CD4-positive, alpha-beta T cell treated with Interleukin-17A for 4 hours (primary cell): ENCODE data around the gene GRID1.

ENCODE experiments used
- DNase-seq: peaks from one replicate; pipeline ENCODE4 v3.0.0-alpha.2; 2020; ENCODE audit warnings: mixed read lengths

The GRID1 gene

GRCh38 chr10:86205306-86206239, 161.0 kb downstream of the GRID1 start:
- no peak for DNase-seq

GRCh38 chr10:86204421-86205305, 161.9 kb downstream of the GRID1 start:
- DNase-seq: no peak

DNA sequence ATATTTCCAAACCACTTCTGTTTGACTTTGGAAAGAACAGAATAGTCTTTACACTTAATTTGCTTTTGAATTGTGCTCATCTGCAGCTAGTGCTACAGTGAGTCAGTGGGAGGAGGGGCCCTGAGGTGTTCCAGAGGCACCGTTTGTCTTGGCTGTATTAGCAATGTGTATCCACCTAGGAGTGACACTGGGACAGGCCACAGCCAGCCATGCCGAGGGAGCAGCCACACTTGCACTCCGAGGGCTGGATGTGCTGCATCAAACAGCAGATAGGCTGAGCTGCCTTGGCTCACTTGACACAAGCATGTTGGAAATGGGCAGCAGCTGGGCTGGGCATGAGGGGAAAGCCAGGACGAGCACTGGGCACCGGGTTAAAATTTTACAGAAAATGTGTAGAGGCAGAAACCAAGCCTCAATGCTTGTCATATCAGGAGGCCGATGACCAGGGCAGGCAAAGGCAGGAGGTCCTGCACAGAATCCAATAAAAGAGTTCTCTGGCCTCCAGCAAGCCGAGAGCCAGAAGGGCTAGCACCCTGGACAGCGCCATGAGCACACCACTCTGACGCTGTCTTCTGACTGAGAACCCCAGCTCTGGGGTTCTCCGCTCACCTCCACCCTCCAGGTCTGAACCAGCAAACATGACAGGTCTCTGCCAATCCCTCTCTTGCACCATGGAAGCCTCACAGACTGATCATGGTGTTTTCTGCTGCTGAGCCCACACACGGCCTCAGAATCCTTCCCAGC, 163.3 kb downstream of the GRID1 start:
- DNase-seq: peak; percentile 12

DNA sequence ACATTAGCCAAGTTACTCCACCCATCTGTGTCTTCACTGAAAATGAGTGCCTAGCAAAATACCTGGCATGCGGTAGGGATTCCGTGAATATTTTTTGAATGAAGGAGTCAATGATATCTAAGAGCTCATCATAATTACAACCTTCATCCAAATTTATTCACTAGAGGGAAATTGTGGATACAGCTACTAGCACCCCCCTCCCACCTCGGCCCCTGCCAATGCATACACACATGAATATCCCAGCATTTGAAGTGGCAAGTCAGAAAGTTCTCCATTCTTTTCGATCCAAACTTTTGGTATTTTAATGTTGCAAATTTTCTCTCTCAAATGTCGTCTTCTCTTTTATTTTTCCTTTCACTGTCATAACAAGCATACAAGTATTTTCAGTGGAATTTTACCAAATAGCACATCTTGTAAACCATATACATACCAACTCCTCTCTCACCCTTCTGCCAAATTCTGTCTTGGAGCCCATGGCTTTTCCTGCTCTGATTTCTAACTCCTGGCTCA, 164.3 kb downstream of the GRID1 start:
- no peak for DNase-seq

- no peak for DNase-seq
These were observed 165.7 kb downstream of the GRID1 start for GRCh38 chr10:86200867-86201266.

DNA sequence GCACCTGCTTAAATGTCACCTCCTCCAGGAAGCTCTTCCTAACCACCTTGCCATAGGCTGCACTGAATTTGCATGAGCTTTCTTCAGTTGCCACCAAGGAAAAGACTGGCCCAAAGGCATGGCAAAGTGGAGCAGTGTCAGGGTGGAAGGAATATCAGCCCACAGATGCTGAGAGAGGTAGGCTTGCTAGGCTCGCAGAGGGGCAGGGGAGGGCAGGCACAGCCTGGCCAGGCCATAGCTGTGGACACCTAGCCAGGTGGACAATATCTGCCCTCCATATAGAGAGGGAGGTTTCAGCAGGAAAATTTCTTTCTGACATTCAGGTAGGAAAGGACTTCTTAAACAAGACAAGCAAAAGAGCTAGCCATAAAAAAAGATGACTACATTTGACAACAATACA, 166.3 kb downstream of the GRID1 start:
- no peak for DNase-seq

DNA sequence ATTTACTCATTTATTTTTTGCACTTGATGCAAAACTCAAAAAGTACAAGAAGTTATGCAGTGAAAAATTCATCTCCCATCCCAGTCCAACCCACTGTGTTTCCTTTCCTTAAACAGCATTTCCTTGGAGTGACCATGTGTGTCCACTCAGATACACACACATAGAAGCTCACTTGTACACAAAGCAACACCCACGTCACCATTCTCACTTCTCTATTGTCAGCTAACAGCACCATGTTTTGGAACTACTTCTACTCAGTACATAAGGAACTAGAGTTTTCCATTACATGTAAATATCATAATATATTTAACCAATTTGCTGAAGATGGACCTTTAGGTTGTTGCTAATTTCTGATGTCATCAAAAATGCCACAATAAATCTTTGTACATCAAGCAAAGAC, 167.6 kb downstream of the GRID1 start:
- no peak for DNase-seq

DNA sequence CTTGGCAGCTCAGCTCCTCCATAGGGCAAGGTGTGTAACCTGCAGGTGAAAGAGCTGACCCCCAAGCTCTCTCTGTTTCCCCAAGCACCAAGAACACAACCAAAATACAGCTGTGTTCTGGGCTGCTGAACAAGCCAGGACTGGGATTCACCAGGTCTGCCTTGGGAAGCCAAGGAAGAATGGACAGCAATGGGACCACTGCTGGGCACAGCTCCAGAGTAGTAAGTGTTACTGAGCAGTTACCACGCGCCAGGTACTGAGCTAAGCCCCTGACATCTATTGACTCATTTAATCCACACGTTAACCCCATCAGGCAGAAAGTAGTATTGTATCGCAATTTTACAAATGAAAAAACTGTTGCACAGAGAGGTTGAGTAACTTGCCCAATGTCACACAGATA, 168.3 kb downstream of the GRID1 start:
- no peak for DNase-seq

- DNase-seq: no peak
These were observed 169.3 kb downstream of the GRID1 start for GRCh38 chr10:86197166-86197790.

- no peak for DNase-seq
These were observed 171.0 kb downstream of the GRID1 start for GRCh38 chr10:86195521-86196157.

DNA sequence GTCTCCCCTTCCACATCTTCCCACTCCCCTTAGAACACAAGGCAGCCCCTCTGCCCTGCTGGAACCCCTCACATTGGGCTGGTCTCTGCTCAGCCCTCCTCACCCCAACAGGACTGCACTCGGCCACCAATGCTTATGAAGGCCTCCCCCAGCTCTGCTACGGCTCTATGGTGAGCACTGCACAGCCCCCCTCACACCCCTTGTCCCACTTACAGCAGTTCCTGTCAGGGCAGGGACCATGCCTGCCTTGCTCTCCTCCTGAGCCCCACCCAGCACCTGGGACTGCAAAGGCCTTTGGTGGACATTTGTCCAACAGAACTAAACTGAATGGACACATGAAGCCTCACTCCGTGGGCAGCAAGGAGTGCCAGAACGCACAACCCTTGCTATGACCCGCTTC, 171.9 kb downstream of the GRID1 start:
- no peak for DNase-seq

GRCh38 chr10:86193841-86194240, 172.8 kb downstream of the GRID1 start:
- no peak for DNase-seq

DNA sequence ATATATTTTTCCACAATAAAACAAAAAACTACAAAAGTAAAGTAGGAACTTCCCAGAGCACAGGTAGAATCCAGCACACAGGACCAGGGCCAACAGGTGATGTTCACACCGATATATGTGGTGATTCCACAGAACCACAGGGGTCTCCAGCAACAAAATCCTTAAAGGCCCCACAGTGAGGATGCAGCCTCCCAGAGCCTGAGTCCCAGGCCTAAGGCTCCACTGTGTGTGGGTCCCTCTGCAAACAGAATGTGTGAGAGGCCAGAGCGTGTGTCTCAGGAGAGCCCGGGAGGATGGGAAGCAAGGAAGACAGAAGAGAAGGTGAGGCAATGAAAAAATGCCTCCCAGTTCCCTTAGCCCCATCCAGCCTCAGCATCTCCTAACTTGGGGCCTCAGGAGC, 173.9 kb downstream of the GRID1 start:
- no peak for DNase-seq

- DNase-seq: no peak
These were observed 174.4 kb downstream of the GRID1 start for GRCh38 chr10:86192147-86192546.

DNA sequence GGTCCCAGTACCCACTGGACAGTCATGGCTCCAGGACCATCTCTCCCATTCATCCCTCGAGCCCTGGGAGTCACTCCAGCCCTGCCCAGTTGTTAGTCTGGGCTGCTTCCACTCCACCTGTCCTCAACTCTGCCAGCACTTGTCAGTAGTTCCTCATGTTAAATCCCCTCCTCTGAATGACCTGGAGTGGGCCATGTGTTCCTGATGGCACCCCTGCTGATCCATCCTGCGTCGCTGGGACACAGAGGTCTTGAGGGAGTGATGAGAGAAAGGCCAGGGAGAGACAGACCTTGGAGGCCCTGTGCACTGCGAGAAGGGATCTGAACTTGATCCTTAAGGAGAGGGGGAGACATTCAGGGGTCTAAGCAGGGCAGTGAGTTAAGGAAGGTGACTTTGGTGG, 174.9 kb downstream of the GRID1 start:
- DNase-seq: no peak

DNA sequence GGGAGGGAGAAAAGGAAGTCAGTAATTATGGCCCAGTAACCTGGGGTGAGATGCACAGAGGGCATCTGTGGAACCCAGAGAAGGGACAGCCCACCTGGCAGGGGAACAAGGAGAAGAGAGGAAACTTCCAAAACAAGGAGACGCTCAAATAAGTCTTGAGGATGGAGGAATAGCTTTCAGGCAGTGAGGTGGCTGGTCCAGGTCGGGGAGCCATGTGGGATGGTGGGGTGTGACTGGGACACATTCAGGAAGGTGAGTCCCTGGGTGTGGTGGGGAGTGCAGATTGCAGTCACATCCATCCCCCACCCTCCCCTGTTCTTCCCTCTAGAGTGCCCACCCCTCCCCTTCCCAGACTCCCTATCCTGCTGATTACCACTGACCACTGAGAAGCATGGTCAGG, 175.4 kb downstream of the GRID1 start:
- no peak for DNase-seq

DNA sequence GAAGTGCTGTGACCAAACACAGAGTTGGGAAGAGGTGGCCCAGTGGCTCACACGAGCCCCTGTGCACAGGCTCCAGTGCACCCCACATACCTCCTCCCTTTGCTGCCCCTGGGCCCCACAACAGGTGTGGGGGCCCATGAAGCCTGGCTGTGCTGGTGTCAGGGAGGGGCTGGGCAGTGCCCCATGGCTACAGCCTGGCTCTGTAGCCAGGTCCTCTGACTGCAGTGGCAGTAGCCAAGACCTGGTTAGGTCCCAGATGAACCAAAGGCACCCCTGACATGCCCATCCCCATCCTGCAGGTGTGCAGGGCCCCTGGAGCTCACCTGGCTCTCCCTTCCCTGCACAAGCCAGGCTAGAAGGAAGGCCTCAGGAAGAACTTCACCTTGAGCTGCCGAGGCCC, 176.3 kb downstream of the GRID1 start:
- no peak for DNase-seq

DNA sequence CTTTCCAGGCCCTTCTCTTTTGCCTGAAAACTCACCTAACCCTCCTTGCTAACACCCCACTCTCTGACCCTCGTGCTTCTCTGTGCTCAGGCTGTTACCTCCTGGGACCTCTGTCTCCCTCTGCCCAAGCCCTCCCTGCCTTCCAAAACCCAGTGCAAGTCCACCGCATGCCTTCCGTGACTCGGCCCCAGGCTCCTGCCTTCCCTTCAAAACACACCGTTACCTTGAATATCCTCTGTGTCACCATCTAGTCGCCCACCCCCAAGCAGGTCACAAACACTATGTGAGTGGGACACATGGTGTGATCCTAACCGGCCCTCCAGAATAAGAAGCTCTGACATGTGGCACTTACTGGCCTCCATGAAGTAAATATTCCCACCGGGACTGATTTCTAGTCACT, 176.7 kb downstream of the GRID1 start:
- DNase-seq: no peak

DNA sequence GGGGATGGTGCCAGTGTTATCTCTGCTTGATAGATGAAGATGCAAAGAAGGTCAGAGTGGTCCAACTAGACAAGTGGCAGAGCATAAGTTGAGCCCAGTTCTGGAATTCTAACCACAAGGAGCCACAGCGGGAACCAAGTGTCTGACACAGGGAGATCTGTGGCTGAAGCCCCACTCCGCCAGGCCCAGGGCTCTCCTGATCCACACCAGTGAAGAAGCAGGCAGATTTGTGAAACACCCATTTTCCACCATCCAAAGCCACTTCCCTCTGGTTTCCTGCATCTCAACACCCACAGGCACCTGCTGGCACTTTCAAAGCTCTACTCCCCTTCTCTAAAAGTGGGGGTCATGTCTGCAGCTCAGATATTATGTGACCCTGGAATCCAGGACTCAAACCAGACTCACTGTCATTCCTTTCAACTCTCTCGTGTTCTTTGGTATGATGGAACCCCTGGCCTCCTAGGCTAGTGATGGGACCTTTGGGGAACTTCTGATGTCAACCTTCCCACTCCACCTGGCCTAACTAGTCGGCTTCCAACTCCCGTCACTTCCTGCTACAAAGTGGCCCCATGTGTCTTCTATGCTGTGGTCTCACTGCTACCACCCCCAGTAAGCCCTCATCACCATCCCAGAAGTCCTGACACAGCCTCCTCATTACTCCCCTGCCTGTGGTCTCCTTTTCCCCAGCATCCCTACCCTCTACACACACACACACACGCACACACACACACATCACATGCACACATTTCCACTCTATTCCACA, 177.6 kb downstream of the GRID1 start:
- DNase-seq: no peak

DNA sequence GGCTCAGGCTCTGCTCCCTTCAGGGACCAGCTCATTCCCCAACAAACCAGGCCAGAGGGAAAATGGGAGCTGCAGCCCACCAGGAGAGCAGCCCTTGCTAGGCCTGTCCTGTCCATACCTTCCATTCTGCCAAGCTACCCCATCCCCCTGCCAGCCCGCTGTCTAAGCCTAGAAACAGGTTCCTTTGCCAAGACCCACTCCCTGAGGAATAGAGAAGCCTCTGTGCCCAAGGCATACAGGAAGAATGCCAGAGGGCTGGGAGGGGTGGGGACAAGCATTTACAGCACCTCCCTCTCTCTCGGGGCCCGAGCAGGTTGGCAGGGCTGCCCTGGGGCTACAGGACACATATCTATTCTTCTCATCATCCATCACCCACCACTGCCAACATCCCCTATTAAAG, 178.3 kb downstream of the GRID1 start:
- DNase-seq: no peak
